ENCODE results near the gene GALNT4. TPM values are rescaled to one million over a fixed set of nuclear protein-coding genes. Genes with fewer than 3 reads are reported as not detected.
A peak's percentile ranks its signal among the peaks of the same experiment; 100 is the strongest.

Gene GALNT4
- total RNA-seq, 1 donor from 2014 or later = 2.8 TPM

GRCh38 chr12:89492883-89493282 lies 31.7 kb downstream of the GALNT4 start:
- Mint-ChIP-seq H3K27me3 (ENCODE audit: insufficient read depth, low read depth) (no peaks in the 10 kb centered on the region), H3K27ac (no peak overlapping the region), H3K4me3 (no peak overlapping the region), H3K36me3 (peaks cover 14% of the 10 kb centered on the region), H3K4me1 (no peaks in the 10 kb centered on the region), H3K9me3 (peaks cover 2% of the 10 kb centered on the region)
- Histone ChIP-seq H3F3A (ENCODE audit: low read depth) (no peaks in the 10 kb centered on the region), H3K4me1 (no peaks in the 10 kb centered on the region), H3K9me3 (ENCODE audit: low read depth) (no peaks in the 10 kb centered on the region), H3K4me3 (no peak overlapping the region), H3K4me2 (no peak overlapping the region), H2AFZ (replicated peaks) (no peak overlapping the region), H3K79me2 (ENCODE audit: low read depth) (no peaks in the 10 kb centered on the region), H3K36me3 (no peaks in the 10 kb centered on the region), H3K9ac (no peak overlapping the region), H3K27ac (no peak overlapping the region), H3K27me3 (no peaks in the 10 kb centered on the region), H4K20me1 (ENCODE audit: low read depth) (no peaks in the 10 kb centered on the region)
- TF ChIP-seq EZH2phosphoT487 (IDR thresholded peaks at IDR 0.05) = no peak
- no peak for TF ChIP-seq CTCF (IDR thresholded peaks at IDR 0.05)
- TF ChIP-seq EZH2 (IDR thresholded peaks at IDR 0.05) = no peak
- no peak for DNase-seq (ENCODE audit: low spot score)

- Mint-ChIP-seq H3K27me3 (ENCODE audit: insufficient read depth, low read depth) (no peaks in the 10 kb centered on the region), H3K4me1 (peaks cover 9% of the 10 kb centered on the region), H3K4me3 (peak overlapping the region; percentile 26), H3K36me3 (peaks cover 14% of the 10 kb centered on the region), H3K9me3 (no peaks in the 10 kb centered on the region), H3K27ac (no peak overlapping the region)
- Histone ChIP-seq H3F3A (ENCODE audit: low read depth) (no peaks in the 10 kb centered on the region), H3K9me3 (ENCODE audit: low read depth) (no peaks in the 10 kb centered on the region), H3K4me1 (peaks cover 7% of the 10 kb centered on the region), H3K79me2 (ENCODE audit: low read depth) (no peaks in the 10 kb centered on the region), H3K27me3 (no peaks in the 10 kb centered on the region), H3K9ac (no peak overlapping the region), H3K4me2 (no peak overlapping the region), H4K20me1 (ENCODE audit: low read depth) (no peaks in the 10 kb centered on the region), H3K4me3 (no peak overlapping the region), H3K36me3 (no peaks in the 10 kb centered on the region), H3K27ac (no peak overlapping the region), H2AFZ (replicated peaks) (no peak overlapping the region)
- DNase-seq (ENCODE audit: low spot score) = no peak
- TF ChIP-seq EZH2 (IDR thresholded peaks at IDR 0.05) (no peak), CTCF (IDR thresholded peaks at IDR 0.05) (no peak), EZH2phosphoT487 (IDR thresholded peaks at IDR 0.05) (no peak)
Measured at GRCh38 chr12:89490922-89491321, 33.7 kb downstream of the GALNT4 start.

GRCh38 chr12:89486264-89486663 lies 38.3 kb downstream of the GALNT4 start:
- H4K20me1 ChIP-seq (ENCODE audit: low read depth) = no peaks in the 10 kb centered on the region
- no peaks in the 10 kb centered on the region for H3K27me3 ChIP-seq
- Mint-ChIP-seq H3K36me3 (peaks cover 14% of the 10 kb centered on the region), H3K27me3 (ENCODE audit: insufficient read depth, low read depth) (no peaks in the 10 kb centered on the region), H3K27ac (no peak overlapping the region), H3K4me3 (no peak overlapping the region), H3K4me1 (peaks cover 9% of the 10 kb centered on the region), H3K9me3 (no peaks in the 10 kb centered on the region)
- H3K4me1 ChIP-seq = peaks cover 9% of the 10 kb centered on the region
- peak overlapping the region; percentile 23 for H3K4me2 ChIP-seq
- H3K4me3 ChIP-seq = no peak overlapping the region
- no peak overlapping the region for H3K9ac ChIP-seq
- H3K36me3 ChIP-seq = no peaks in the 10 kb centered on the region
- H3K9me3 ChIP-seq (ENCODE audit: low read depth) = no peaks in the 10 kb centered on the region
- H2AFZ ChIP-seq (replicated peaks) = no peak overlapping the region
- peak; percentile 17 for DNase-seq (ENCODE audit: low spot score)
- no peaks in the 10 kb centered on the region for H3K79me2 ChIP-seq (ENCODE audit: low read depth)
- H3F3A ChIP-seq (ENCODE audit: low read depth) = no peaks in the 10 kb centered on the region
- no peak overlapping the region for H3K27ac ChIP-seq
- TF ChIP-seq EZH2 (IDR thresholded peaks at IDR 0.05) (no peak), CTCF (IDR thresholded peaks at IDR 0.05) (no peak), EZH2phosphoT487 (IDR thresholded peaks at IDR 0.05) (no peak)
